ENCODE results near the gene JAKMIP3. TPM values are rescaled to one million over a fixed set of nuclear protein-coding genes. Genes with fewer than 3 reads are reported as not detected.

Gene JAKMIP3
- total RNA-seq, 1 donor from 2014 or later = 0.18 TPM

DNA sequence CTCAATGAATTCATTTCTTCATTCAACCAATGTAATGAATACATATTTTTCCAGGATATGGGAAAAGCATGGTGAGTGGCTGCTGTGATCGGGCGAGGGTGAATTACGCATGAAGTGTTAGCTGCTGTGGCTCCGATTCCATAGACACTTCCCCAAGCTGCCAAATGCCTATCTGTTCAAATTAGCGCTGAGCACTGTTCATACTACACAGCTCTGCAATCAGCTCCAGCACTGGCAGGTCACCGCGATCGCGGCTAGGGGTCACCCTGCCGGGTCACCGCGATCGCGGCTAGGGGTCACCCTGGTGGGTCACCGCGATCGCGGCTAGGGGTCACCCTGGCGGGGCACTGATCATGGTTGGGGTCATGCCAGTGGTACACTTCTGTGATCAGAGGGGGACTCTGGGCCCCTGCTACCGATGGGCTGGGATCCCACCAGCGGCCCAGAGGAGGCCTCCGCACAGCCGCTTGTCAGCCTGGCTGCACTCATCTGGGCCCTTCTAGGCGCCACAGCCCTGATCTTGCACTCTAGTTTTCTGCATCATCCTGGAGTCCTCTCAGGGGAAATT is 49.3 kb downstream of the JAKMIP3 start:
- Histone ChIP-seq H3K27me3 (ENCODE audit: low read depth) (no peaks in the 10 kb centered on the region), H3K9me3 (no peaks in the 10 kb centered on the region), H3K36me3 (no peaks in the 10 kb centered on the region), H3K27ac (no peak overlapping the region), H3K4me3 (no peak overlapping the region), H3K4me1 (no peaks in the 10 kb centered on the region)
- intact Hi-C loops (cut with DNase I) = no loop called here
- DNase-seq = peak; percentile 28
- ATAC-seq = no peak
- TF ChIP-seq, protein P1, sequence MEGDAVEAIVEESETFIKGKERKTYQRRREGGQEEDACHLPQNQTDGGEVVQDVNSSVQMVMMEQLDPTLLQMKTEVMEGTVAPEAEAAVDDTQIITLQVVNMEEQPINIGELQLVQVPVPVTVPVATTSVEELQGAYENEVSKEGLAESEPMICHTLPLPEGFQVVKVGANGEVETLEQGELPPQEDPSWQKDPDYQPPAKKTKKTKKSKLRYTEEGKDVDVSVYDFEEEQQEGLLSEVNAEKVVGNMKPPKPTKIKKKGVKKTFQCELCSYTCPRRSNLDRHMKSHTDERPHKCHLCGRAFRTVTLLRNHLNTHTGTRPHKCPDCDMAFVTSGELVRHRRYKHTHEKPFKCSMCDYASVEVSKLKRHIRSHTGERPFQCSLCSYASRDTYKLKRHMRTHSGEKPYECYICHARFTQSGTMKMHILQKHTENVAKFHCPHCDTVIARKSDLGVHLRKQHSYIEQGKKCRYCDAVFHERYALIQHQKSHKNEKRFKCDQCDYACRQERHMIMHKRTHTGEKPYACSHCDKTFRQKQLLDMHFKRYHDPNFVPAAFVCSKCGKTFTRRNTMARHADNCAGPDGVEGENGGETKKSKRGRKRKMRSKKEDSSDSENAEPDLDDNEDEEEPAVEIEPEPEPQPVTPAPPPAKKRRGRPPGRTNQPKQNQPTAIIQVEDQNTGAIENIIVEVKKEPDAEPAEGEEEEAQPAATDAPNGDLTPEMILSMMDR (IDR thresholded peaks at IDR 0.05) = no peak

Other genes with a start within 250 kb of the JAKMIP3 start
- gene PPP2R2D, start 164.9 kb upstream of the JAKMIP3 start, total RNA-seq = 30.0 TPM
- 38.9 TPM for gene BNIP3, start 84.0 kb upstream of the JAKMIP3 start, total RNA-seq
- gene DPYSL4, start 121.0 kb downstream of the JAKMIP3 start, total RNA-seq = 2.1 TPM
- gene STK32C, start 242.0 kb downstream of the JAKMIP3 start, total RNA-seq = 14.1 TPM